ENCODE data around the gene BCORL1.

The BCORL1 gene

GRCh38 chrX:130058652-130059051 lies 76.2 kb downstream of the BCORL1 start:
- DNase-seq (ENCODE audit: low read depth), result no peak

GRCh38 chrX:130060122-130061069 lies 78.0 kb downstream of the BCORL1 start:
- DNase-seq (ENCODE audit: low read depth), result peak; percentile 60

DNA sequence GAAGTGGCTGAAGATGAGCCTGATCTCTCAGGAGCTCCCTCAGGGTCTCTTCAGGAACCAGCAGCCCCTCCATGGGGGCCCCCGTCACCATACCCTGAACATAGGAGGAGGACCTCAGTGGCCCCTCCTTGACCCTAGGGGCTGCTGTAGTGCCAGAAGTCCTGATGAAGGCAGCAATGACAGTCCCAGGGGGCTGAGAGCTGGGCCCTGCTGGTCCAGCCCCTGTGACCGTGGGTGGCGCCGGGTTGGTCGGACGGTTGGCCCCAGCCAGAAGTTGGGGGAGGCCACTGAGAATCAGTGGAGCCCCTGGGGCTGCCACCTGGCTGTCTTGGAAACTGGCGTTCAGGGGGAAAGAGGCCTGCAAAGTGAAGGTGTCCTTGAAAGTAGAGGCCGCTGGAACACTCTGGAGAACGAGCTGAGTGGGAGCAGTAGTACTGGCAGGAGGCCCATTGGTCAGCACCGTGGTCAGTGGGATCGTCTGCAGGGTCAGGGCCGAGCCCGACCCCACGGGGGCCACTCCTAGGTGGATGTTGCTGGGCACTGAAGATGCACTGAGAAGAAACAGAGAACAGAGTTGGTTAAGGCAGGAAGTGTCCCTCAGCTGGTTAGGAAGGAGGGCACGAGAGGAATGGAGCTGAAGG lies 84.7 kb downstream of the BCORL1 start:
- DNase-seq (ENCODE audit: low read depth), result no peak

DNA sequence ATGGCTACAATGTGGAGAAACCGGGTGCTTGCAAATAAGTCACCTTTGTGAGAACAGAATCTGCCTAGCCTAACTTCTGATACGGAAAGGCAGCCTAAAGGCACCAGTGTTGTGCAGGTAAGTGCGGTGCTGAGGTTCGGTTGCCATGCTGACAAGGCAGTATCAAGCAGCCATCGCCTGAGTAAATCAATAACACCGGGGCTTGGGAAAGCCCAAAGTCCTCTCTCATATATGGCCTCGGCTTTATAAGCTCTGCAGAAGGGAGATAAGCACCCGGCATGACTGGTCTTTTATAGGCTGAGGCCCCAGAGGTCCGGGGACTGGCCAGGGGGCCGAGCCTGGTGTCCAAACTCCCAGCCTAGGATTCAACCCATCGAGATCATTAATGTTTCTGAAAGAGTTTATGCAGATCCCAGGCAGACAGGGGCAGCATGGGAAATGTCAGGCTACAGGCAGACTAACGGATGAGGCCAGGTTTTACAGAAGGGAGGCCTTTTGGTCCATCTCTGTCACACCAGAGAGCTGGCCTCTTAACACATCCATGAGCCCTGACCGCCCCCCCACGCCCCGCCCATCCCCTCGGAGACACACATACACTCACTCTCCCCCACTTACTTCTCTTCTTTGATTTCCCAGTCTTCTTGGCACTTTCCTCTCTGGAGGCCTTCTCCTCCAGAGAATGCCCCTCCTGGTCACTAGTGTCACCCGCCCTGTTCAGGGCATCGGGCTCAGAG lies 89.3 kb downstream of the BCORL1 start:
- DNase-seq (ENCODE audit: low read depth), result no peak

GRCh38 chrX:130072345-130072740 lies 89.9 kb downstream of the BCORL1 start:
- DNase-seq (ENCODE audit: low read depth), result no peak

DNA sequence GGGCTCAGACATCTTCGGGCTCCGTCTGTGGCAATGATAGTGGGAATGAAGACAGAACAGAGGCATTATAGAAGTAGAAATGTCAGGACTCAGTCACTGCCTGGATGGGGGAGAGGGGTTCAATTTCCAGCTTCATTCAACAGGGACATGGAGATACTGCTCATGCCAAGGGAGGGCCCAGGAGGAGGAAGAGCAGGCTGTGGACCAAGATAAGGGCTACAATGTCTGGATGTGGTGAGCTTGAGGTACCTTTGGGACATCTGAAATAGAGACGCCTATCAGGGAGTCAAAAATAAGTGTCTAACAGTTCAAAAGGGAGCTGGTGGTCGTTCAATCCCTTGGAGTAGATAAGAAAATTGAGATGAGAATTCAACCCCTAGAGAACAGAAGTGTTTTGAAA lies 93.3 kb downstream of the BCORL1 start:
- no peak for DNase-seq (ENCODE audit: low read depth)

DNA sequence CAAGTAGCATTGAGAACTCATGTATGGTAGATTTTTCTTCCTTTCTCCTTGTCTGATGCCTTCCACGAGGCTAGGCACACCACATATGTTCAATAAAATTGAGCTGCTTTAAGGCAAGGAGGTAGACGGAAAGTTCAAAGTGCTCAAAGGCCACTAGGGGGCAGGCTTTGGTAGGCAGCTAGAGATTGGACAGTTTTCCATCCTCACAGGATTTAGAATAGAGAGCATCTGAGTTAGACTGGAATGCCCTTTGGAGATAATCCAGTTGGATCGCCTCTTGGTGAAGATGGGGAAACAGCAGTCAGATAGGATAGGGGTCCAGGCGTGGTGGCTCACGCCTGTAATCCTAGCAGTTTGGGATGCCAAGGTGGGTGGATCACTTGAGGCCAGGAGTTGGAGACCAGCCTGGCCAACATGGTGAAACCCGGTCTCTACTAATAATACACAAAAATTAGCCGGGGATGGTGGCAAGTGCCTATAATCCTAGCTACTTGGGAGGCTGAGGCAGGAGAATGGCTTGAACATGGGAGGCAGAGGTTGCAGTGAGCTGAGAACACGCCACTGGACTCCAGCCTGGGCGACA lies 97.5 kb downstream of the BCORL1 start:
- peak; percentile 27 for DNase-seq (ENCODE audit: low read depth)

GRCh38 chrX:130080791-130081367 lies 98.4 kb downstream of the BCORL1 start:
- DNase-seq (ENCODE audit: low read depth), result no peak

DNA sequence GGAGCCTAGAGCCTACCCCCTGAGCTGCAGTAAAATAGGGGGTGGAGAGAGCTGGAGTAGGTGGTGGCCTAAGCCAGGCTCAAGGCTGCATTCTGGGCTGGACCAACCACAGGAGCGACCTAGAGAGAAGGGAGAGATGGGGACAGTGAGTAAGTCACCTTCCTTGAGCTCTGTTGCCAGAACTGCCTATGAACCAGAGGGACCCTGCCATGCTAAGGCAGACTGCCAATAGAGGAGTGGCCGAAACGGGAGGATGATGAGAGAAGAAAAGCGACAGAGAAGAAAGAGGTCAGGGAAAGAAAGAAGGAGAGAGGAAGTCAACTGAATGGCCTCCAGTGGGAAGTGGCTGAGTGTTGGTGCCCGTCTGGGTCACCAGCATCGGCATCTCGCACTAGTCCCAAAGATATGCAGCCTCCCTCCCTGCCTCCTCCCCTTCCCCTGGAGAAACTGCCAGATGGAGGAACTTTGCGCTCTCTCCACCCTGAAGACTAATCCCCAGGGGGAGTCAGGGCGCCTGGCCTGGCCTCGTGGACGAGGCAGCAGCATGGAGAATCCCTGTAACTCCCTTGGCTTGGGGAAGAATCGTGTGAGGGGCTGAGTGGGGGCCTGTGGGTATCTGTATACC lies 99.1 kb downstream of the BCORL1 start:
- DNase-seq (ENCODE audit: low read depth), result no peak

- DNase-seq (ENCODE audit: low read depth), result peak; percentile 37
Measured at GRCh38 chrX:130082244-130083106, 100.0 kb downstream of the BCORL1 start.

DNA sequence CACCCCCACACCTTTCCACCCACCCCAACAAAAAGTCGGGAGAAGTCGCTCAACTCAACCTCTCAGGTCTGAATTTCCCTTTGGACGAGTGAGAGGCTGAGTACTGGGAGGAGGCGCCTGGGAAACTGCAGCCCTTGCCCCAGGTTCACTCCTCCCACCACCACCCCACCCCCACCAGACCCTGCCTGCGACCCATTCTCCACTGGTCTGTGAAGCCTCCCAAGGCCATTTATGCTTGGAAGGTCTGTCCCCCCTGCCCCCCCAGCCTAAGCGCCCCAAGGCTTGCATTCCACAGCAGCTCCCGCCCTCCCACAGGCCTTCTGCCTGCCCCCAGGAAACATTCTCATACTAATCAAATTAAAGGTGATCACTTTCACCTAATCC lies 100.7 kb downstream of the BCORL1 start:
- no peak for DNase-seq (ENCODE audit: low read depth)

GRCh38 chrX:130083656-130084382 lies 101.4 kb downstream of the BCORL1 start:
- DNase-seq (ENCODE audit: low read depth), result no peak

- no peak for DNase-seq (ENCODE audit: low read depth)
Measured at GRCh38 chrX:130084631-130085237, 102.3 kb downstream of the BCORL1 start.

DNA sequence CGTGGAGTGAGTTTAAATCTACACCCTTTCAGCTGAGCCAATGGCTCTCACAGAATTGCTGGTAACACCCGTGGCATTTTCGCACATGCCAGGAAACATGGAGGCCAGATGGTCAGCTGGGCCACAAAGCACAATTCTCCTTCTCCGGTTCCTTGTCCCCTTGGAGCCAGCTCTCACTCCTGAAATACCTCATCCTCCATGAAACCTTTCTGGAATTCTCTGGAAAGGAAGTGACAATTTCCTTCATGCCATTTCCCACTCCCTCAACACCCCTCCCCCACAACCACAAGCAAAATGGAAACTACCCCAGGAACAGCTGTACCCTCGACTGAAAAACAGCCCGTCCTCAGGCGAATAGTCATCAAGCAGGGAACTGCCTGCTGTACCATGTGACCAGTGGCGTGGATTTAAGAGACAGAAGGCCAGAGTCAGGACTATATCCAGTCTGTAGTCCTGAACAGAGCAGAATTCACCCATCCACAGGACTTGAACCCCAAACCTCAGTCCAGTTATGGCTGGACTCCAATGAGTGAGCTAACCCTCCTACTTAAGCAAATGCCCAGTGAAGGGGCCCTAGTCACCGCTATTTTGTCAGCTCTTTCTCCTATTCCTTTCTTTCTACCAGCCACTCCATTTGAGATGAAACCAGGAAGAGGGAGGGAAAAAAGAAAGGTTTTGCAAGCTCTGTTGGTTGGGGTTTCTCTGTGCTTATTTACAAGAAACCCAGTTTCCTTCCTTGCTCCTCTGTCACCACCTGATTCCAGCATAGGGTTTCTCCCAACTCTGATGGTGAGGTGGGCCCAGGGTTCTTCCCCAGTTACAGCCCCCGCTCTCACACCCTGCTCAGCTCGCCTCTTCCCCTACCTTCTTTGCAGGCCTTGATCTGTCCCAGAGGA lies 103.4 kb downstream of the BCORL1 start:
- DNase-seq (ENCODE audit: low read depth), result no peak

DNA sequence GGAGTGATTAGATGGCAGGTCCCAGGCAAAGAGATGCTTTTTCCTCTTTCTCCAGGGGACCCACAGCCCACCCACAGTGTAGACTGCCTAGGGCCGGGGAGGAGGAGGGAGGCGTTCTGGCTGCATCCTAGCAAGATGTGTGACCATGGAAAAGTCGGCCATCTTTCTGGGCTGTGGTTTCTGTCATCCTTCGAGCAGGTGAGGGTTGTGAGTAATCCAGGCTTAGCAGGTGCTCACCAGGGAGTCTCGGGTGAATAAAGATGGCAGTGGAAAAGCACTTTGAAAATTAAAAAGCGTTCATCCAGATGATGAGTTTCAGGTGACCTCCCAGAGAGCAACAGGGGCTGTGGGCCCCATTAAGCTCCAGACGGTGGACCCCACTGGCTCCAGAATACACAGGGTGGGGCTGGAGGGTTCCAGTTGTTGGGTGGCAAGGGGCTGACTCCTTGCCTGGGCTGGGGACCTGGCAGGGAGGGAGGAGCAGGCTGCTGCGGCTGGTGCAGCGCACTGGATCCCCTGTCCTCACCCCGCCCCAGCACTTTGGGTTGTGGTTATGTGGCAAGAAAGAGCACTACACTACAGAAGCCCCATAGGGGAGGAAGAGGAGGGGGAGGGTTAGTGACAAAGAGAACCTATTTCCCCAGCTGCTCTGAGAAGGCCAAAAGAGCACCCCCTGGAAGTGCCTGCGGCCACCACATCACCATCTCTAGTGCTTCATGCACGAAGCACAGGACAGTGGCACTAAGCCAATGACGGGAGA lies 104.2 kb downstream of the BCORL1 start:
- DNase-seq (ENCODE audit: low read depth), result peak; percentile 30

GRCh38 chrX:130090364-130090763 lies 107.9 kb downstream of the BCORL1 start:
- no peak for DNase-seq (ENCODE audit: low read depth)

- DNase-seq (ENCODE audit: low read depth), result peak; percentile 56
Measured at GRCh38 chrX:130091980-130092522, 109.6 kb downstream of the BCORL1 start.

Data from stimulated activated CD8-positive, alpha-beta memory T cell treated with anti-CD3 and anti-CD28 coated beads, Interleukin-15, amount 100 ng/mL, for 1 hour (primary cell).